WERI-Rb-1 (cell line): ENCODE measurements around the gene PCNT.

ENCODE experiments used
- DNase-seq: peaks from one replicate; pipeline ENCODE4 v3.0.0-alpha.2; 2020
- H3K27ac ChIP-seq: fragments of 250-450 bp; sonication (Bioruptor Pico); 2 replicates; pipeline ENCODE4 v1.5.1; 2020; ENCODE audit warnings: mild to moderate bottlenecking, moderate library complexity
- H3K27me3 ChIP-seq: fragments of 250-450 bp; sonication (Bioruptor Pico); 2 replicates; pipeline ENCODE4 v1.5.1; 2021; ENCODE audit warnings: mild to moderate bottlenecking, low read depth, moderate library complexity; ENCODE audit not compliant: insufficient read depth, severe bottlenecking
- H3K36me3 ChIP-seq: fragments of 250-450 bp; sonication (Bioruptor Pico); 2 replicates; pipeline ENCODE4 v1.5.1; 2020; ENCODE audit warnings: mild to moderate bottlenecking, moderate library complexity
- H3K4me3 ChIP-seq: 2 replicates; pipeline ENCODE4 v1.5.1; 2011; ENCODE audit warnings: low read depth, mild to moderate bottlenecking, control low read depth, low read length
- H3K9me3 ChIP-seq: fragments of 250-450 bp; sonication (Bioruptor Pico); 2 replicates; pipeline ENCODE4 v1.5.1; 2021; ENCODE audit warnings: mild to moderate bottlenecking, moderate library complexity; ENCODE audit not compliant: severe bottlenecking
- CTCF ChIP-seq: IDR thresholded peaks from 2 replicates; pipeline ENCODE4 v1.5.1; 2011; ENCODE audit warnings: low read depth, mild to moderate bottlenecking, control low read depth, inconsistent platforms, low read length

Gene PCNT

DNA sequence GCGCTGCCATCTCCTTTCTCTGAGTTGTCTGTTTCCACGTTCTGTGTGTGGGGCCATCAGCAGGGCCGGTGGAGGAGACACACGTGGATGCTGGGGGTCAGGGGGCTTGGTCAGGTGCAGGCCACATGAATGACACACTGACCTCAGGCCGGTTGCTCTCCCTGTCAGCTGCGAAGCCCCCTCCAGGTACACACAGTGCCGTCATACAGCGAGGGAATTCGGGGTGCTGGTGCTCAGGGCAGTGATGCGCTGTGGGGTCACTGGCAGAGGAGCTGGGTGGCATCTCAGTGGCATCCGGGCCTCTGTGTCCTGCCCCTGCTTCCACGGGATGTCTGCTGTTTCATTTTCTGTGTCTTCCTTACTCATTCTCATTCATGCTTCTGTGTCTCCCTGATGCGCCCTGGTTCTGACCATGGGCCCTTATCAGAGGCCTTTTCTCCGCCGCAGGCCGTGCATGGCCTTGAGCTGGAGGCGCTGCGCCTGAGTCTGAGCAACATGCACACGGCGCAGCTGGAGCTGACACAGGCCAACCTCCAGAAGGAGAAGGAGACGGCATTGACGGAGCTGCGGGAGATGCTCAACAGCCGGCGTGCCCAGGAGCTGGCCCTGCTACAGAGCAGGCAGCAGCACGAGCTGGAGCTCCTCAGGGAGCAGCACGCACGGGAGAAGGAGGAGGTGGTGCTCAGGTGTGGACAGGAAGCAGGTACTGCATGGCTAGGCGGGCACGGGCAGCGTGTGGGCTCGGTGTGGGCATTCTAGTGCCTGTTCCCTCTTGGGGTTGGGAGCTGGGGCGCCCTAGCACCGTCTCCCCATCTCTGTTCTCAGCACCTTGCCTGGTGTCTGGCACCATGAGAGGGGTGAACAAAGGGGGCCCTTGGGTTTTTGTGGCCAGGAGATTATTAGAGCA, 22.6 kb downstream of the PCNT start:
- H3K4me3 ChIP-seq = no peak overlapping the region
- no peak for TF ChIP-seq CTCF
- no peaks in the 10 kb centered on the region for H3K9me3 ChIP-seq
- no peak overlapping the region for H3K27ac ChIP-seq
- H3K27me3 ChIP-seq = no peaks in the 10 kb centered on the region
- no peak for DNase-seq
- peaks cover 89% of the 10 kb centered on the region for H3K36me3 ChIP-seq

DNA sequence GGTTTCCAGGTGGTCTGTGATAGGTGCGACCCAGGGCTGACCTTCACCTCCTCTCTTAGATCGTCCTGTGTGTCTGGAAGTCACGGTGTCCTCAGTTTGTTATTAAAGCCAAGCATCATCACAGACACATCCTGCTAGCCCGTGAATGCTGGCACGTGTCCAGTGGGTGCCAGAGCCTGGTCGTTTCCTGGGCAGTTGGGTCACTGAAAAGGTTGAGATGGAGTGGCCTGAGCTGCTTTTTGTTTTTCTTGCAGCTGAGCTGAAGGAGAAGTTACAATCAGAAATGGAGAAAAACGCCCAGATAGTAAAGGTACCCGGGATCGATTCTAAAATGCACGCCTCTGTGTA, 23.2 kb downstream of the PCNT start:
- peaks cover 92% of the 10 kb centered on the region for H3K36me3 ChIP-seq
- no peak for TF ChIP-seq CTCF
- H3K9me3 ChIP-seq = no peaks in the 10 kb centered on the region
- H3K27me3 ChIP-seq = no peaks in the 10 kb centered on the region
- no peak for DNase-seq
- no peak overlapping the region for H3K4me3 ChIP-seq
- no peak overlapping the region for H3K27ac ChIP-seq

GRCh38 chr21:46347791-46348381, 23.9 kb downstream of the PCNT start:
- Histone ChIP-seq H3K9me3 (no peaks in the 10 kb centered on the region), H3K27me3 (no peaks in the 10 kb centered on the region), H3K4me3 (no peak overlapping the region), H3K27ac (no peak overlapping the region), H3K36me3 (peaks cover 92% of the 10 kb centered on the region)
- TF ChIP-seq CTCF = no peak
- no peak for DNase-seq

GRCh38 chr21:46349134-46349760, 25.3 kb downstream of the PCNT start:
- H3K27me3 ChIP-seq = no peaks in the 10 kb centered on the region
- H3K36me3 ChIP-seq = peaks cover 100% of the 10 kb centered on the region
- TF ChIP-seq CTCF = no peak
- H3K27ac ChIP-seq = no peak overlapping the region
- H3K9me3 ChIP-seq = no peaks in the 10 kb centered on the region
- DNase-seq = no peak
- no peak overlapping the region for H3K4me3 ChIP-seq

DNA sequence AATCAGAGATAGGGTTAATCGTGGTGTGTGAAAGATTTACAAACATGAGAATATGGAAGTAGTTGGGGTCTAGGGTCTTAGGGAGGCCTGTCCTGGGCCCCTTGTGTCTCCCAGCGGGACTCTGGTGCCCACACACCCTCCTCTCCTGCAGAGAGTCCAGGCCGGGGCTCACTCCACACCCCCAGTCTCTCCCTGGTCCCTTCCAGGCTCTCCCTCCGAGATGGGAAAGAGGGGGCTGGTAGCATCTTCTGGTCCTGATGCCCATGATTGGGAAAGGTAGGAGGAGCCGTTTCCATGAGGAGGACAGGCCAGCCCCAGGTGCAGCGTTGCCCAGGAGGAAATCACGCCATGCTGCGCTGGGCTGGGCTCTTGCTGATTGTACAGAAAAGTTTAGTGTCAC, 26.6 kb downstream of the PCNT start:
- TF ChIP-seq CTCF = no peak
- Histone ChIP-seq H3K27ac (no peak overlapping the region), H3K9me3 (no peaks in the 10 kb centered on the region), H3K27me3 (no peaks in the 10 kb centered on the region), H3K36me3 (peaks cover 100% of the 10 kb centered on the region), H3K4me3 (no peak overlapping the region)
- DNase-seq = no peak
